Measurements from ENCODE around the gene HHAT. TPM values are rescaled to one million over a fixed set of nuclear protein-coding genes. Genes with fewer than 3 reads are reported as not detected.

Gene HHAT
- total and polyA plus RNA-seq, 9 of the 15 experiments (the other 6 are each of a cell fraction or from before 2014, with no cell fraction given) = 0.07 to 0.16 (median 0.13) TPM; not detected in 1

GRCh38 chr1:210707300-210708240, 378.9 kb downstream of the HHAT start:
- Histone ChIP-seq H3K4me3 (no peak overlapping the region), H2AFZ (ENCODE audit: low read depth, low read length) (no peak overlapping the region), H3K4me2 (ENCODE audit: insufficient read depth, low read length) (no peak overlapping the region), H3K4me1 (replicated peaks in 1 of 2; ENCODE audit: control insufficient read depth in 2 of 2, insufficient read depth in 2 of 2, low read length in 2 of 2) (no peaks in the 10 kb centered on the region), H3K27ac (ENCODE audit: extremely low read depth, low read depth, low read length) (no peak overlapping the region), H3K9me3 (replicated peaks; ENCODE audit: control insufficient read depth, insufficient read depth, low read depth, low read length) (no peaks in the 10 kb centered on the region), H3K9ac (ENCODE audit: insufficient read depth in 1 of 2, low read depth in 2 of 2, low read length in 2 of 2) (no peak overlapping the region), H3K79me2 (ENCODE audit: control insufficient read depth, insufficient read depth, low read length) (no peaks in the 10 kb centered on the region), H3K36me3 (ENCODE audit: control insufficient read depth, insufficient read depth, low read length) (no peaks in the 10 kb centered on the region), H4K20me1 (replicated peaks; ENCODE audit: control insufficient read depth, insufficient read depth, low read length) (no peaks in the 10 kb centered on the region), H3K27me3 (ENCODE audit: control insufficient read depth in 2 of 2, insufficient read depth in 2 of 2, low read length in 2 of 2) (peaks cover 0 to 6% of the 10 kb centered on the region in 2 experiments; a peak in 3 of 5 replicates), H3K9me1 (ENCODE audit: control insufficient read depth, insufficient read depth, low read length) (no peaks in the 10 kb centered on the region)
- TF ChIP-seq ZC3H11A (IDR thresholded peaks at IDR 0.05; ENCODE audit: low read depth, low read length) (no peak), NFYB (IDR thresholded peaks at IDR 0.05; ENCODE audit: extremely low read depth, insufficient read length) (no peak), TAF7 (tag; IDR thresholded peaks at IDR 0.05) (no peak), SIRT6 (IDR thresholded peaks at IDR 0.05; ENCODE audit: low read depth, low read length) (no peak), ZNF280A (IDR thresholded peaks at IDR 0.05; ENCODE audit: low read depth, partially characterized antibody) (no peak), MYNN (IDR thresholded peaks at IDR 0.05) (no peak), MYNN (CRISPR knock-in tag; IDR thresholded peaks at IDR 0.05) (no peak)
- TF ChIP-seq, protein P1, sequence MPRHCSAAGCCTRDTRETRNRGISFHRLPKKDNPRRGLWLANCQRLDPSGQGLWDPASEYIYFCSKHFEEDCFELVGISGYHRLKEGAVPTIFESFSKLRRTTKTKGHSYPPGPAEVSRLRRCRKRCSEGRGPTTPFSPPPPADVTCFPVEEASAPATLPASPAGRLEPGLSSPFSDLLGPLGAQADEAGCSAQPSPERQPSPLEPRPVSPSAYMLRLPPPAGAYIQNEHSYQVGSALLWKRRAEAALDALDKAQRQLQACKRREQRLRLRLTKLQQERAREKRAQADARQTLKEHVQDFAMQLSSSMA (CRISPR knock-in tag; IDR thresholded peaks at IDR 0.05) = no peak
- TF ChIP-seq, protein P2, sequence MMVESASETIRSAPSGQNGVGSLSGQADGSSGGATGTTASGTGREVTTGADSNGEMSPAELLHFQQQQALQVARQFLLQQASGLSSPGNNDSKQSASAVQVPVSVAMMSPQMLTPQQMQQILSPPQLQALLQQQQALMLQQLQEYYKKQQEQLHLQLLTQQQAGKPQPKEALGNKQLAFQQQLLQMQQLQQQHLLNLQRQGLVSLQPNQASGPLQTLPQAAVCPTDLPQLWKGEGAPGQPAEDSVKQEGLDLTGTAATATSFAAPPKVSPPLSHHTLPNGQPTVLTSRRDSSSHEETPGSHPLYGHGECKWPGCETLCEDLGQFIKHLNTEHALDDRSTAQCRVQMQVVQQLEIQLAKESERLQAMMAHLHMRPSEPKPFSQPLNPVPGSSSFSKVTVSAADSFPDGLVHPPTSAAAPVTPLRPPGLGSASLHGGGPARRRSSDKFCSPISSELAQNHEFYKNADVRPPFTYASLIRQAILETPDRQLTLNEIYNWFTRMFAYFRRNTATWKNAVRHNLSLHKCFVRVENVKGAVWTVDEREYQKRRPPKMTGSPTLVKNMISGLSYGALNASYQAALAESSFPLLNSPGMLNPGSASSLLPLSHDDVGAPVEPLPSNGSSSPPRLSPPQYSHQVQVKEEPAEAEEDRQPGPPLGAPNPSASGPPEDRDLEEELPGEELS (CRISPR knock-in tag; IDR thresholded peaks at IDR 0.05; ENCODE audit: borderline replicate concordance) = no peak
- ATAC-seq = no peak
- WGBS (ENCODE audit: insufficient coverage, low coverage, missing lambda C conversion rate) = 1% methylated on average over 7 of the region's 7 CpGs
- BruUV-seq (replicated peaks) = no TSS peak
- intact Hi-C loops (cut with micrococcal nuclease) = no loop called here
- POLR2A ChIA-PET = interaction anchor here (0.5 kb wide), 1 partner anchor 318 kb away, joined by 3 read pairs; no protein-coding TSS in a partner anchor
- DNase-seq (ENCODE audit: extremely low read depth in 1 of 4, low spot score in 3 of 4) = no peak
- no peak for FAIRE-seq
- CTCF ChIA-PET (ENCODE audit: low intra/inter-chr PET ratio) = no interaction called here
- in situ Hi-C loops (cut with MboI) = no loop called here
